Measurements from ENCODE around the gene MEP1B.

GRCh38 chr18:32219431-32220018, 29.7 kb downstream of the MEP1B start:
- no peak for TF ChIP-seq CTCF (IDR thresholded peaks at IDR 0.05)
- TF ChIP-seq POLR2A (IDR thresholded peaks at IDR 0.05), result no peak
